ENCODE data around the gene LYSMD2. TPM values are rescaled to one million over a fixed set of nuclear protein-coding genes. Genes with fewer than 3 reads are reported as not detected.

Gene LYSMD2
- polyA plus RNA-seq, 3 donors, result 33.2 to 64.7 (median 50.5) TPM

GRCh38 chr15:51677021-51677420 lies 60.4 kb downstream of the LYSMD2 start:
- no peaks in the 10 kb centered on the region for H3K36me3 Mint-ChIP-seq
- Histone ChIP-seq H3K4me2 (replicated peaks; ENCODE audit: extremely low read depth, low read length, poor library complexity, severe bottlenecking) (no peak overlapping the region), H3K9ac (ENCODE audit: insufficient read depth, low read length, poor library complexity, severe bottlenecking) (no peak overlapping the region), H3K27me3 (ENCODE audit: control insufficient read depth in 2 of 2, insufficient read depth in 2 of 2, low read length in 2 of 2) (peaks cover 15 to 19% of the 10 kb centered on the region in 2 donors), H3K27ac (ENCODE audit: low read depth in 1 of 2, low read length in 2 of 2) (no peak overlapping the region), H3K4me3 (replicated peaks in 1 of 3; ENCODE audit: low read depth in 2 of 3, low read length in 3 of 3) (no peak overlapping the region), H3K9me3 (replicated peaks in 1 of 2; ENCODE audit: control insufficient read depth in 1 of 2, insufficient read depth in 1 of 2, low read length in 2 of 2) (no peaks in the 10 kb centered on the region), H2AFZ (ENCODE audit: insufficient read depth, low read depth, low read length, poor library complexity, severe bottlenecking) (no peak overlapping the region), H3K79me2 (ENCODE audit: insufficient read depth, low read length) (no peaks in the 10 kb centered on the region), H4K20me1 (ENCODE audit: insufficient read depth, low read length) (no peaks in the 10 kb centered on the region), H3K4me1 (ENCODE audit: control insufficient read depth in 1 of 2, insufficient read depth in 2 of 2, low read length in 2 of 2) (peaks cover 13 to 19% of the 10 kb centered on the region in 2 donors), H3K36me3 (replicated peaks in 1 of 2; ENCODE audit: control insufficient read depth in 1 of 2, insufficient read depth in 2 of 2, low read length in 2 of 2) (no peaks in the 10 kb centered on the region)
- no peak for TF ChIP-seq CTCF (IDR thresholded peaks at IDR 0.05)
- H3K9me3 Mint-ChIP-seq, result peaks cover 0 to 6% (median 2%) of the 10 kb centered on the region in 7 donors
- H3K27ac Mint-ChIP-seq, result no peak overlapping the region
- H3K4me1 Mint-ChIP-seq, result peaks cover 14% of the 10 kb centered on the region
- no peak overlapping the region for H3K4me3 Mint-ChIP-seq
- no peak for DNase-seq
- intact Hi-C loops (cut with micrococcal nuclease), result no loop called here
- WGBS (ENCODE audit: insufficient coverage), result no CpG with 5 or more reads among the region's 1 CpG
- peaks cover 14 to 24% (median 15%) of the 10 kb centered on the region in 3 donors for H3K27me3 Mint-ChIP-seq (ENCODE audit: low read depth in 3 of 3)

GRCh38 chr15:51675234-51675633 lies 62.2 kb downstream of the LYSMD2 start:
- peaks cover 0 to 4% (median 0%) of the 10 kb centered on the region in 7 donors for H3K9me3 Mint-ChIP-seq
- H3K27me3 Mint-ChIP-seq (ENCODE audit: low read depth in 3 of 3), result peaks cover 0 to 13% (median 1%) of the 10 kb centered on the region in 3 donors
- H2AFZ ChIP-seq (ENCODE audit: insufficient read depth, low read depth, low read length, poor library complexity, severe bottlenecking), result no peak overlapping the region
- peaks cover 2 to 8% of the 10 kb centered on the region in 2 donors for H3K27me3 ChIP-seq (ENCODE audit: control insufficient read depth in 2 of 2, insufficient read depth in 2 of 2, low read length in 2 of 2)
- H3K9ac ChIP-seq (ENCODE audit: insufficient read depth, low read length, poor library complexity, severe bottlenecking), result no peak overlapping the region
- no peaks in the 10 kb centered on the region for H3K9me3 ChIP-seq (replicated peaks in 1 of 2; ENCODE audit: control insufficient read depth in 1 of 2, insufficient read depth in 1 of 2, low read length in 2 of 2)
- no peaks in the 10 kb centered on the region for H3K79me2 ChIP-seq (ENCODE audit: insufficient read depth, low read length)
- peaks cover 18 to 23% of the 10 kb centered on the region in 2 donors for H3K4me1 ChIP-seq (ENCODE audit: control insufficient read depth in 1 of 2, insufficient read depth in 2 of 2, low read length in 2 of 2)
- H3K4me1 Mint-ChIP-seq, result peaks cover 17% of the 10 kb centered on the region
- WGBS (ENCODE audit: insufficient coverage), result 89% methylated on average over 1 of the region's 1 CpG
- no peak overlapping the region for H3K4me2 ChIP-seq (replicated peaks; ENCODE audit: extremely low read depth, low read length, poor library complexity, severe bottlenecking)
- no peak overlapping the region for H3K27ac ChIP-seq (ENCODE audit: low read depth in 1 of 2, low read length in 2 of 2)
- H3K4me3 ChIP-seq (replicated peaks in 1 of 3; ENCODE audit: low read depth in 2 of 3, low read length in 3 of 3), result no peak overlapping the region
- H4K20me1 ChIP-seq (ENCODE audit: insufficient read depth, low read length), result no peaks in the 10 kb centered on the region
- H3K36me3 ChIP-seq (replicated peaks in 1 of 2; ENCODE audit: control insufficient read depth in 1 of 2, insufficient read depth in 2 of 2, low read length in 2 of 2), result no peaks in the 10 kb centered on the region
- H3K4me3 Mint-ChIP-seq, result no peak overlapping the region
- no peak overlapping the region for H3K27ac Mint-ChIP-seq
- no peak for DNase-seq
- no peaks in the 10 kb centered on the region for H3K36me3 Mint-ChIP-seq
- no peak for TF ChIP-seq CTCF (IDR thresholded peaks at IDR 0.05)
- intact Hi-C loops (cut with micrococcal nuclease), result no loop called here

Other genes with a start within 250 kb of the LYSMD2 start
- gene DMXL2, start 114.9 kb downstream of the LYSMD2 start, polyA plus RNA-seq, result 100 to 1,000 TPM in 1 of 3 donors, 10 to 100 TPM in 2; 29.1 to 449 (median 45.5) TPM
- gene SCG3, start 56.2 kb downstream of the LYSMD2 start, polyA plus RNA-seq, result not detected
- 10 to 100 TPM in 1 of 3 donors, 1 to 10 TPM in 2; 5.8 to 12.7 (median 6.2) TPM for gene TMOD2, start 13.9 kb upstream of the LYSMD2 start, polyA plus RNA-seq
- 10 to 100 TPM in 2 of 3 donors, 1 to 10 TPM in 1; 7.7 to 34.8 (median 27.8) TPM for gene TMOD3, start 92.0 kb upstream of the LYSMD2 start, polyA plus RNA-seq
- gene LEO1, start 234.1 kb upstream of the LYSMD2 start, polyA plus RNA-seq, result 1 to 10 TPM; 1.4 to 9.3 (median 4.7) TPM

Measured in CD14-positive monocyte (primary cell).